HG03565 (cell line): Measurements from ENCODE around the gene GOLGA6L10.
"Not testable (repeated sequence)": the region's sequence is repeated elsewhere in the genome, so short reads cannot be mapped to it uniquely, and the experiment has no call there.

Experiments used
- ATAC-seq: cut with Tn5 transposase; IDR thresholded peaks from one replicate; pipeline ENCODE4 v1.9.1; 2021; ENCODE audit warnings: mild to moderate bottlenecking, moderate library complexity; ENCODE audit not compliant: unreplicated experiment

GOLGA6L10 gene

GRCh38 chr15:82343851-82344250, 5.4 kb downstream of the GOLGA6L10 start:
- not testable (repeated sequence) for ATAC-seq

- not testable (repeated sequence) for ATAC-seq
Measured at GRCh38 chr15:82342632-82343374, 6.5 kb downstream of the GOLGA6L10 start.

- ATAC-seq = not testable (repeated sequence)
Measured at GRCh38 chr15:82338573-82338972, 10.7 kb downstream of the GOLGA6L10 start.

- ATAC-seq = not testable (repeated sequence)
Measured at GRCh38 chr15:82338053-82338452, 11.2 kb downstream of the GOLGA6L10 start.

GRCh38 chr15:82337051-82337450, 12.2 kb downstream of the GOLGA6L10 start:
- ATAC-seq = not testable (repeated sequence)

- not testable (repeated sequence) for ATAC-seq
Measured at GRCh38 chr15:82336180-82336647, 13.1 kb downstream of the GOLGA6L10 start.

- ATAC-seq = not testable (repeated sequence)
Measured at GRCh38 chr15:82335006-82335405, 14.3 kb downstream of the GOLGA6L10 start.

- not testable (repeated sequence) for ATAC-seq
Measured at GRCh38 chr15:82334554-82334932, 14.7 kb downstream of the GOLGA6L10 start.

GRCh38 chr15:82333603-82334553, 15.4 kb downstream of the GOLGA6L10 start:
- not testable (repeated sequence) for ATAC-seq

GRCh38 chr15:82332711-82333602, 16.3 kb downstream of the GOLGA6L10 start:
- not testable (repeated sequence) for ATAC-seq

- not testable (repeated sequence) for ATAC-seq
Measured at GRCh38 chr15:82331576-82332304, 17.5 kb downstream of the GOLGA6L10 start.

- not testable (repeated sequence) for ATAC-seq
Measured at GRCh38 chr15:82330921-82331320, 18.4 kb downstream of the GOLGA6L10 start.

GRCh38 chr15:82329039-82329438, 20.2 kb downstream of the GOLGA6L10 start:
- ATAC-seq = not testable (repeated sequence)

GRCh38 chr15:82327372-82327771, 21.9 kb downstream of the GOLGA6L10 start:
- not testable (repeated sequence) for ATAC-seq

GRCh38 chr15:82326896-82327295, 22.4 kb downstream of the GOLGA6L10 start:
- ATAC-seq = not testable (repeated sequence)

- not testable (repeated sequence) for ATAC-seq
Measured at GRCh38 chr15:82325646-82326045, 23.6 kb downstream of the GOLGA6L10 start.

- not testable (repeated sequence) for ATAC-seq
Measured at GRCh38 chr15:82324831-82325230, 24.4 kb downstream of the GOLGA6L10 start.

- not testable (repeated sequence) for ATAC-seq
Measured at GRCh38 chr15:82322488-82322887, 26.8 kb downstream of the GOLGA6L10 start.

- not testable (repeated sequence) for ATAC-seq
Measured at GRCh38 chr15:82320861-82321260, 28.4 kb downstream of the GOLGA6L10 start.
